SIG-M5 treated with dmso at 0.1 percent for 504 hours (cell line): ENCODE data around the gene IPO4.
"Not testable (repeated sequence)": the region's sequence is repeated elsewhere in the genome, so short reads cannot be mapped to it uniquely, and the experiment has no call there.

Source experiments
- DNase-seq: peaks from one replicate; lab custom pipeline; 2025; ENCODE audit not compliant: unreplicated experiment; lab: John Stamatoyannopoulos, UW

The IPO4 gene

GRCh38 chr14:24215495-24216344, 27.1 kb upstream of the IPO4 start, which contains the start of gene MDP1:
Gene MDP1, minus strand, starts transcription at chr14:24216066. Its CDS starts 111 bp downstream, at chr14:24215955.
- DNase-seq = peak; percentile 93

- no peak for DNase-seq
Observed at GRCh38 chr14:24213866-24214662, 25.4 kb upstream of the IPO4 start.

GRCh38 chr14:24212924-24213865, 24.6 kb upstream of the IPO4 start, which contains the start of gene CHMP4A:
Gene CHMP4A, minus strand, starts transcription at chr14:24213488. Its CDS starts 49 bp downstream, at chr14:24213439.
- DNase-seq = peak; percentile 98

- DNase-seq = no peak
Observed at GRCh38 chr14:24211311-24211710, 22.7 kb upstream of the IPO4 start.

GRCh38 chr14:24207625-24208024, 19.0 kb upstream of the IPO4 start:
- DNase-seq = no peak

- DNase-seq = no peak
Observed at GRCh38 chr14:24207104-24207551, 18.5 kb upstream of the IPO4 start.

GRCh38 chr14:24206260-24207103, 17.9 kb upstream of the IPO4 start:
- DNase-seq = no peak

GRCh38 chr14:24204163-24205146, 15.8 kb upstream of the IPO4 start:
- no peak for DNase-seq

GRCh38 chr14:24203249-24203886, 14.8 kb upstream of the IPO4 start:
- not testable (repeated sequence) for DNase-seq

- not testable (repeated sequence) for DNase-seq
Observed at GRCh38 chr14:24202538-24202937, 13.9 kb upstream of the IPO4 start.

GRCh38 chr14:24198814-24199524, 10.4 kb upstream of the IPO4 start:
- DNase-seq = no peak

- no peak for DNase-seq
Observed at GRCh38 chr14:24197056-24197450, 8.4 kb upstream of the IPO4 start.

- peak; percentile 42 for DNase-seq
Observed at GRCh38 chr14:24196071-24197055, 7.7 kb upstream of the IPO4 start.

- peak; percentile 76 for DNase-seq
Observed at GRCh38 chr14:24195186-24196070, 6.8 kb upstream of the IPO4 start, which contains the start of gene TM9SF1. Gene TM9SF1, minus strand, starts transcription at chr14:24195441. Its CDS starts 422 bp downstream, at chr14:24195019.

GRCh38 chr14:24194873-24195185, 6.2 kb upstream of the IPO4 start:
- no peak for DNase-seq
